ENCODE results near the gene MORN3.

- no peak for TF ChIP-seq SIN3A (IDR thresholded peaks at IDR 0.05; ENCODE audit: borderline replicate concordance in 2 of 2, control insufficient read depth in 1 of 2, low read depth in 2 of 2, low read length in 2 of 2)
- TF ChIP-seq ATF1 (CRISPR knock-in tag; IDR thresholded peaks at IDR 0.05): no peak
- TF ChIP-seq ATF1 (tag; IDR thresholded peaks at IDR 0.05): peak; percentile 79
- TF ChIP-seq OTX1 (CRISPR knock-in tag; IDR thresholded peaks at IDR 0.05): no peak
- no peak for TF ChIP-seq CHD2 (IDR thresholded peaks at IDR 0.05; ENCODE audit: low read depth, low read length)
- peak; percentile 73; the same call in 1 of the 2 replicates for TF ChIP-seq JUND (IDR thresholded peaks at IDR 0.05; ENCODE audit: borderline replicate concordance, low read depth, low read length)
- TF ChIP-seq JUND (tag; IDR thresholded peaks at IDR 0.05; ENCODE audit: borderline replicate concordance, low read depth, low read length): no peak; the same call in 2 of the 3 replicates
- no peak; a peak in 1 of 4 replicates for TF ChIP-seq KDM1A (IDR thresholded peaks at IDR 0.05)
- TF ChIP-seq NCOR1 (IDR thresholded peaks at IDR 0.05): no peak
- 0 out of 2 replicates have a peak, but pooled peaks have one; percentile 54 for TF ChIP-seq SP1 (CRISPR knock-in tag; IDR thresholded peaks at IDR 0.05)
- TF ChIP-seq, protein P1, sequence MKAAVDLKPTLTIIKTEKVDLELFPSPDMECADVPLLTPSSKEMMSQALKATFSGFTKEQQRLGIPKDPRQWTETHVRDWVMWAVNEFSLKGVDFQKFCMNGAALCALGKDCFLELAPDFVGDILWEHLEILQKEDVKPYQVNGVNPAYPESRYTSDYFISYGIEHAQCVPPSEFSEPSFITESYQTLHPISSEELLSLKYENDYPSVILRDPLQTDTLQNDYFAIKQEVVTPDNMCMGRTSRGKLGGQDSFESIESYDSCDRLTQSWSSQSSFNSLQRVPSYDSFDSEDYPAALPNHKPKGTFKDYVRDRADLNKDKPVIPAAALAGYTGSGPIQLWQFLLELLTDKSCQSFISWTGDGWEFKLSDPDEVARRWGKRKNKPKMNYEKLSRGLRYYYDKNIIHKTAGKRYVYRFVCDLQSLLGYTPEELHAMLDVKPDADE (conservative IDR thresholded peaks at IDR 0.05; ENCODE audit: control insufficient read depth, low read depth, low read length): no peak
- TF ChIP-seq ZZZ3 (IDR thresholded peaks at IDR 0.05): no peak
Observed at GRCh38 chr12:121717041-121717699, 47.7 kb upstream of the MORN3 start.
